Naive thymus-derived CD8-positive, alpha-beta T cell (primary cell): ENCODE measurements around the gene TK2. TPM values are rescaled to one million over a fixed set of nuclear protein-coding genes. Genes with fewer than 3 reads are reported as not detected.
A peak's percentile ranks its signal among the peaks of the same experiment; 100 is the strongest.

ENCODE experiments used
- ATAC-seq, 2 donors: fragments of 150-1000 bp; cut with Tn5 transposase in 1 of 2; sonication (Bioruptor Pico), chemical (Tn5 transposase) in 1 of 2; 1 replicate in 1 of 2; 2 replicates in 1 of 2; pipeline ENCODE4 v1.10.0; 2021; ENCODE audit warnings: mild to moderate bottlenecking in 2 of 2, moderate library complexity in 2 of 2
- POLR2A ChIA-PET: fragments of 350-600 bp; sonication (Branson Sonifier 250); formaldehyde crosslinking; loops from one replicate; lab custom pipeline; 2021; ENCODE audit warnings: antibody characterized with exemption; lab: Charles Lee
- DNase-seq, 10 donors: peaks; one replicate each; pipeline versions ENCODE4 v3.0.0 to v3.0.0-alpha.2; 2020 to 2022
- H3K27ac Mint-ChIP-seq, 10 donors: one replicate each; pipeline ENCODE4 v1.8.0; 2020 to 2022; ENCODE audit warnings: mild to moderate bottlenecking in 10 of 10, mixed read lengths in 10 of 10, moderate library complexity in 4 of 10, inconsistent platforms in 1 of 10
- H3K27me3 Mint-ChIP-seq, 5 donors: one replicate each; pipeline ENCODE4 v1.8.0; 2021 to 2022; ENCODE audit warnings: mixed read lengths in 5 of 5
- H3K36me3 Mint-ChIP-seq, 3 donors: one replicate each; pipeline ENCODE4 v1.8.0; 2020 to 2022; ENCODE audit warnings: mixed read lengths in 3 of 3, mild to moderate bottlenecking in 2 of 3, inconsistent platforms in 1 of 3
- H3K4me1 Mint-ChIP-seq, 4 donors: one replicate each; pipeline ENCODE4 v1.8.0; 2021 to 2022; ENCODE audit warnings: mixed read lengths in 4 of 4
- H3K4me3 Mint-ChIP-seq, 10 donors: one replicate each; pipeline ENCODE4 v1.8.0; 2020 to 2022; ENCODE audit warnings: mild to moderate bottlenecking in 10 of 10, mixed read lengths in 10 of 10, moderate library complexity in 6 of 10, inconsistent platforms in 1 of 10
- H3K9me3 Mint-ChIP-seq, 9 donors: one replicate each; pipeline ENCODE4 v1.8.0; 2020 to 2022; ENCODE audit warnings: mixed read lengths in 9 of 9, mild to moderate bottlenecking in 3 of 9, inconsistent platforms in 1 of 9, moderate library complexity in 1 of 9
- polyA plus RNA-seq, 3 donors: library from polyadenylated mRNA; unstranded; fragments of 300-500 nt; fragmentation: Illumina TruSeq; gene quantifications; one replicate each; pipeline ENCODE4 v1.2.3, GENCODE V29; 2021
- total RNA-seq, 8 experiments: library from RNA in 2 of 8; stranded (reverse) in 2 of 8; gene quantifications; one replicate each; pipeline ENCODE4 v1.2.3 and lab custom pipeline; 2021 to 2026

TK2 gene
- total and polyA plus RNA-seq, 5 experiments from 2014 or later = 1.9 to 8.7 (median 4.0) TPM

GRCh38 chr16:66587881-66588600 is 38.1 kb upstream of the TK2 start:
- H3K36me3 Mint-ChIP-seq = no peaks in the 10 kb centered on the region
- peak overlapping the region in 9 of 10 donors; percentile 27 to 82 (median 74) for H3K27ac Mint-ChIP-seq
- H3K27me3 Mint-ChIP-seq = peaks cover 0 to 5% (median 0%) of the 10 kb centered on the region in 5 donors
- DNase-seq (no peak), ATAC-seq (no peak)
- peaks cover 13 to 45% (median 34%) of the 10 kb centered on the region in 4 donors for H3K4me1 Mint-ChIP-seq
- no peaks in the 10 kb centered on the region for H3K9me3 Mint-ChIP-seq
- POLR2A ChIA-PET = interaction anchor here (1.2 kb wide), 1 partner anchor 25 kb away, joined by 4 read pairs; no protein-coding TSS in a partner anchor
- H3K4me3 Mint-ChIP-seq = peak overlapping the region in 9 of 10 donors; percentile 22 to 80 (median 71)

- no peak for ATAC-seq
- peaks cover 0 to 13% (median 4%) of the 10 kb centered on the region in 5 donors for H3K27me3 Mint-ChIP-seq
- peak overlapping the region in 3 of 10 donors; percentile 4 to 46 (median 14) for H3K27ac Mint-ChIP-seq
- H3K4me1 Mint-ChIP-seq = peaks cover 13 to 42% (median 33%) of the 10 kb centered on the region in 4 donors
- peak overlapping the region in 1 of 10 donors; percentile 11 for H3K4me3 Mint-ChIP-seq
- no peaks in the 10 kb centered on the region for H3K9me3 Mint-ChIP-seq
- POLR2A ChIA-PET = interaction anchor here (0.6 to 1.2 kb wide), 2 partner anchors 10 to 109 kb away, joined by 3 to 7 read pairs; no protein-coding TSS in a partner anchor
- no peaks in the 10 kb centered on the region for H3K36me3 Mint-ChIP-seq
- no peak for DNase-seq
Measured at GRCh38 chr16:66585481-66586239, 35.7 kb upstream of the TK2 start.

- DNase-seq = no peak
- Mint-ChIP-seq H3K36me3 (no peaks in the 10 kb centered on the region), H3K27me3 (peaks cover 5 to 41% (median 32%) of the 10 kb centered on the region in 5 donors), H3K9me3 (no peaks in the 10 kb centered on the region), H3K27ac (no peak overlapping the region), H3K4me1 (peaks cover 8 to 28% (median 24%) of the 10 kb centered on the region in 4 donors), H3K4me3 (no peak overlapping the region)
- POLR2A ChIA-PET = interaction anchor here (1.3 kb wide), 1 partner anchor 23 kb away, joined by 4 read pairs; the partner anchor contains the start of gene CMTM3
- no peak for ATAC-seq
Measured at GRCh38 chr16:66581246-66581952, 31.5 kb upstream of the TK2 start.

GRCh38 chr16:66580605-66581209 is 30.8 kb upstream of the TK2 start:
- Mint-ChIP-seq H3K4me1 (peaks cover 8 to 25% (median 21%) of the 10 kb centered on the region in 4 donors), H3K27me3 (peaks cover 5 to 39% (median 32%) of the 10 kb centered on the region in 5 donors), H3K4me3 (peak overlapping the region in 3 of 10 donors; percentile 14 to 76 (median 20)), H3K27ac (no peak overlapping the region), H3K9me3 (no peaks in the 10 kb centered on the region), H3K36me3 (no peaks in the 10 kb centered on the region)
- POLR2A ChIA-PET = interaction anchor here (2.6 kb wide), 1 partner anchor 29 kb away, joined by 11 read pairs; the partner anchor contains the start of gene CKLF
- DNase-seq = no peak
- ATAC-seq = no peak

GRCh38 chr16:66578651-66579531 is 29.0 kb upstream of the TK2 start, which contains the start of gene CMTM2:
CMTM2 (plus strand) TSS chr16:66579463; CDS start chr16:66579608, 145 bp downstream.
- Mint-ChIP-seq H3K36me3 (no peaks in the 10 kb centered on the region), H3K9me3 (no peaks in the 10 kb centered on the region), H3K27ac (peak within 1 kb of the TSS in 2 of 10 donors; percentile 62 to 67), H3K4me3 (peak within 1 kb of the TSS; percentile 72 to 85 (median 76)), H3K27me3 (peaks cover 5 to 39% (median 32%) of the 10 kb centered on the region in 5 donors), H3K4me1 (peaks cover 8 to 25% (median 20%) of the 10 kb centered on the region in 4 donors)
- DNase-seq (peak in 6 of 10 donors; percentile 12 to 41 (median 24)), ATAC-seq (peak; percentile 63 to 79)
- POLR2A ChIA-PET = interaction anchor here (0.7 to 2.6 kb wide), 5 partner anchors 23 to 104 kb away, joined by 3 to 11 read pairs (median 3); partner anchors contain the start of gene CKLF

GRCh38 chr16:66576296-66576695 is 26.4 kb upstream of the TK2 start:
- peaks cover 10 to 25% (median 22%) of the 10 kb centered on the region in 4 donors for H3K4me1 Mint-ChIP-seq

GRCh38 chr16:66575060-66575459 is 25.1 kb upstream of the TK2 start:
- H3K27me3 Mint-ChIP-seq = peaks cover 4 to 27% (median 20%) of the 10 kb centered on the region in 5 donors
- H3K4me3 Mint-ChIP-seq = no peak overlapping the region
- ATAC-seq (no peak), DNase-seq (no peak)
- H3K36me3 Mint-ChIP-seq = no peaks in the 10 kb centered on the region
- H3K27ac Mint-ChIP-seq = no peak overlapping the region
- H3K9me3 Mint-ChIP-seq = no peaks in the 10 kb centered on the region
- H3K4me1 Mint-ChIP-seq = peaks cover 10 to 25% (median 20%) of the 10 kb centered on the region in 4 donors
- POLR2A ChIA-PET = interaction anchor here (1.0 to 2.4 kb wide), 3 partner anchors 11 to 29 kb away, joined by 3 to 6 read pairs (median 3); no protein-coding TSS in a partner anchor

More at GRCh38 chr16:66576296-66576695, 26.4 kb upstream of the TK2 start:
- POLR2A ChIA-PET = interaction anchor here (1.0 to 2.4 kb wide), 2 partner anchors 14 to 27 kb away, joined by 3 to 6 read pairs; no protein-coding TSS in a partner anchor
- no peaks in the 10 kb centered on the region for H3K9me3 Mint-ChIP-seq
- H3K4me3 Mint-ChIP-seq = no peak overlapping the region
- DNase-seq (no peak), ATAC-seq (no peak)
- H3K27me3 Mint-ChIP-seq = peaks cover 5 to 35% (median 32%) of the 10 kb centered on the region in 5 donors
- no peaks in the 10 kb centered on the region for H3K36me3 Mint-ChIP-seq
- H3K27ac Mint-ChIP-seq = no peak overlapping the region

- H3K4me3 Mint-ChIP-seq = peak overlapping the region in 1 of 10 donors; percentile 38
- peaks cover 9 to 23% (median 14%) of the 10 kb centered on the region in 4 donors for H3K4me1 Mint-ChIP-seq
- H3K9me3 Mint-ChIP-seq = no peaks in the 10 kb centered on the region
- peaks cover 1 to 22% (median 18%) of the 10 kb centered on the region in 5 donors for H3K27me3 Mint-ChIP-seq
- no peak for DNase-seq
- no peaks in the 10 kb centered on the region for H3K36me3 Mint-ChIP-seq
- no peak for ATAC-seq
- POLR2A ChIA-PET = interaction anchor here (1.0 to 2.4 kb wide), 2 partner anchors 29 to 30 kb away, joined by 6 read pairs; partner anchors contain the start of gene CMTM3
- H3K27ac Mint-ChIP-seq = no peak overlapping the region
Measured at GRCh38 chr16:66574531-66574930, 24.6 kb upstream of the TK2 start.

GRCh38 chr16:66574081-66574480 is 24.2 kb upstream of the TK2 start:
- DNase-seq (no peak), ATAC-seq (no peak)
- H3K4me1 Mint-ChIP-seq = peaks cover 9 to 21% (median 10%) of the 10 kb centered on the region in 4 donors
- H3K36me3 Mint-ChIP-seq = no peaks in the 10 kb centered on the region
- no peak overlapping the region for H3K27ac Mint-ChIP-seq
- H3K9me3 Mint-ChIP-seq = no peaks in the 10 kb centered on the region
- no peak overlapping the region for H3K4me3 Mint-ChIP-seq
- POLR2A ChIA-PET = interaction anchor here (1.0 kb wide), 1 partner anchor 30 kb away, joined by 6 read pairs; the partner anchor contains the start of gene CMTM3
- H3K27me3 Mint-ChIP-seq = peaks cover 1 to 19% (median 15%) of the 10 kb centered on the region in 5 donors

- DNase-seq (no peak), ATAC-seq (no peak)
- H3K36me3 Mint-ChIP-seq = peaks cover 0 to 6% (median 6%) of the 10 kb centered on the region in 3 donors
- H3K27me3 Mint-ChIP-seq = peaks cover 0 to 5% (median under 1%) of the 10 kb centered on the region in 5 donors
- no peaks in the 10 kb centered on the region for H3K9me3 Mint-ChIP-seq
- peaks cover 0 to 11% (median 1%) of the 10 kb centered on the region in 4 donors for H3K4me1 Mint-ChIP-seq
- no peak overlapping the region for H3K4me3 Mint-ChIP-seq
- POLR2A ChIA-PET = no interaction called here
- peak overlapping the region in 3 of 10 donors; percentile 32 to 58 (median 34) for H3K27ac Mint-ChIP-seq
Measured at GRCh38 chr16:66572356-66572755, 22.4 kb upstream of the TK2 start.
